Measurements from ENCODE around the gene CYB5R4.

DNA sequence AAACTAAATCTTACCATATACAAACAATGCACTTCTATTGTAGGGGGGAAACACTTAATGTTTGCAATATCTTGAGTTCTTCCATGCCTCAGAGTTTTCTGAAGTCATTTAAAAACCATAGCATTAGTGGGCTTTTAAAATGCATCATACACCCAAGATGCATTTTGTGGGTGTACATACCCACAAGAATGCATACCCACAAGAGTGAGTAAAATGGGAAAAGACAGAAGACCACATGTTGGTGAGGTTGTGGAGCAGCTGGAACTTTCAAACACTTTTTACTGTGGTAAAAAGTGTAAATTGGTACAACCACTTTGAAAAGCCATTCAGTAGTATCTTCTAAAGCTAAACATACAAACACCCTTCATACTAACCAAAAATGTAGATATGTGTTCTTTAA, 57.5 kb downstream of the CYB5R4 start:
- TF ChIP-seq, protein P1, sequence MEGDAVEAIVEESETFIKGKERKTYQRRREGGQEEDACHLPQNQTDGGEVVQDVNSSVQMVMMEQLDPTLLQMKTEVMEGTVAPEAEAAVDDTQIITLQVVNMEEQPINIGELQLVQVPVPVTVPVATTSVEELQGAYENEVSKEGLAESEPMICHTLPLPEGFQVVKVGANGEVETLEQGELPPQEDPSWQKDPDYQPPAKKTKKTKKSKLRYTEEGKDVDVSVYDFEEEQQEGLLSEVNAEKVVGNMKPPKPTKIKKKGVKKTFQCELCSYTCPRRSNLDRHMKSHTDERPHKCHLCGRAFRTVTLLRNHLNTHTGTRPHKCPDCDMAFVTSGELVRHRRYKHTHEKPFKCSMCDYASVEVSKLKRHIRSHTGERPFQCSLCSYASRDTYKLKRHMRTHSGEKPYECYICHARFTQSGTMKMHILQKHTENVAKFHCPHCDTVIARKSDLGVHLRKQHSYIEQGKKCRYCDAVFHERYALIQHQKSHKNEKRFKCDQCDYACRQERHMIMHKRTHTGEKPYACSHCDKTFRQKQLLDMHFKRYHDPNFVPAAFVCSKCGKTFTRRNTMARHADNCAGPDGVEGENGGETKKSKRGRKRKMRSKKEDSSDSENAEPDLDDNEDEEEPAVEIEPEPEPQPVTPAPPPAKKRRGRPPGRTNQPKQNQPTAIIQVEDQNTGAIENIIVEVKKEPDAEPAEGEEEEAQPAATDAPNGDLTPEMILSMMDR (IDR thresholded peaks at IDR 0.05) = no peak
- TF ChIP-seq RNF2 (IDR thresholded peaks at IDR 0.05; ENCODE audit: borderline replicate concordance, low read depth) = no peak
- no peak for TF ChIP-seq MYC (IDR thresholded peaks at IDR 0.05; ENCODE audit: borderline replicate concordance, low read length)
- TF ChIP-seq POLR2A (IDR thresholded peaks at IDR 0.05; ENCODE audit: low read length) = no peak
- TF ChIP-seq HOXB5 (CRISPR knock-in tag; IDR thresholded peaks at IDR 0.05) = no peak
